Endothelial cell (in vitro differentiated cells): ENCODE measurements around the gene CHST11. TPM values are rescaled to one million over a fixed set of nuclear protein-coding genes. Genes with fewer than 3 reads are reported as not detected.

Experiments used
- DNase-seq: peaks from one replicate; pipeline ENCODE4 v3.0.0; 2021; ENCODE audit warnings: low spot score
- H3K27ac Mint-ChIP-seq: one replicate; pipeline ENCODE4 v1.8.0; 2021; ENCODE audit warnings: mixed read lengths, inconsistent platforms; ENCODE audit not compliant: unreplicated experiment
- H3K27me3 Mint-ChIP-seq: one replicate; pipeline ENCODE4 v1.8.0; 2021; ENCODE audit warnings: mild to moderate bottlenecking, moderate library complexity, mixed read lengths, inconsistent platforms; ENCODE audit not compliant: unreplicated experiment
- H3K36me3 Mint-ChIP-seq: one replicate; pipeline ENCODE4 v1.8.0; 2021; ENCODE audit warnings: mild to moderate bottlenecking, low read depth, mixed read lengths, inconsistent platforms; ENCODE audit not compliant: unreplicated experiment
- H3K4me1 Mint-ChIP-seq: one replicate; pipeline ENCODE4 v1.8.0; 2021; ENCODE audit warnings: mild to moderate bottlenecking, mixed read lengths, inconsistent platforms; ENCODE audit not compliant: unreplicated experiment
- H3K4me3 Mint-ChIP-seq: one replicate; pipeline ENCODE4 v1.8.0; 2021; ENCODE audit warnings: mild to moderate bottlenecking, mixed read lengths, inconsistent platforms; ENCODE audit not compliant: unreplicated experiment
- H3K9me3 Mint-ChIP-seq: one replicate; pipeline ENCODE4 v1.8.0; 2021; ENCODE audit warnings: mixed read lengths, inconsistent platforms; ENCODE audit not compliant: unreplicated experiment
- CTCF ChIP-seq: fragments of 200-600 bp; sonication (generic); IDR thresholded peaks from one replicate; pipeline ENCODE4 v1.5.0; 2021; ENCODE audit warnings: antibody characterized with exemption; ENCODE audit not compliant: unreplicated experiment
- total RNA-seq: library from RNA; stranded (reverse); fragmentation: NEBNext Ultra II Directional; extraction: Animal tissue kit (Norgen Biotek cat#: 25700); gene quantifications from one replicate; pipeline ENCODE4 v1.2.1, GENCODE V29; 2021; ENCODE audit not compliant: unreplicated experiment

Gene CHST11
- total RNA-seq, 1 donor from 2014 or later: 11.8 TPM

- no peak for DNase-seq
- H3K36me3 Mint-ChIP-seq: peaks cover 3% of the 10 kb centered on the region
- H3K9me3 Mint-ChIP-seq: no peaks in the 10 kb centered on the region
- peaks cover 17% of the 10 kb centered on the region for H3K4me1 Mint-ChIP-seq
- TF ChIP-seq CTCF: no peak
- H3K27ac Mint-ChIP-seq: no peak overlapping the region
- no peak overlapping the region for H3K4me3 Mint-ChIP-seq
- H3K27me3 Mint-ChIP-seq: peaks cover 4% of the 10 kb centered on the region
Measured at GRCh38 chr12:104546575-104546974, 89.8 kb downstream of the CHST11 start.

- Mint-ChIP-seq H3K27ac (peak overlapping the region; percentile 16), H3K36me3 (peaks cover 3% of the 10 kb centered on the region), H3K27me3 (peaks cover 9% of the 10 kb centered on the region), H3K4me3 (peak overlapping the region; percentile 19), H3K9me3 (no peaks in the 10 kb centered on the region), H3K4me1 (peaks cover 17% of the 10 kb centered on the region)
- no peak for DNase-seq
- TF ChIP-seq CTCF: no peak
Measured at GRCh38 chr12:104547235-104547634, 90.5 kb downstream of the CHST11 start.

- Mint-ChIP-seq H3K36me3 (peaks cover 14% of the 10 kb centered on the region), H3K27me3 (peaks cover 9% of the 10 kb centered on the region), H3K4me1 (peaks cover 17% of the 10 kb centered on the region), H3K4me3 (no peak overlapping the region), H3K27ac (no peak overlapping the region), H3K9me3 (peaks cover 6% of the 10 kb centered on the region)
- DNase-seq: no peak
- TF ChIP-seq CTCF: no peak
Measured at GRCh38 chr12:104549815-104550480, 93.2 kb downstream of the CHST11 start.

DNA sequence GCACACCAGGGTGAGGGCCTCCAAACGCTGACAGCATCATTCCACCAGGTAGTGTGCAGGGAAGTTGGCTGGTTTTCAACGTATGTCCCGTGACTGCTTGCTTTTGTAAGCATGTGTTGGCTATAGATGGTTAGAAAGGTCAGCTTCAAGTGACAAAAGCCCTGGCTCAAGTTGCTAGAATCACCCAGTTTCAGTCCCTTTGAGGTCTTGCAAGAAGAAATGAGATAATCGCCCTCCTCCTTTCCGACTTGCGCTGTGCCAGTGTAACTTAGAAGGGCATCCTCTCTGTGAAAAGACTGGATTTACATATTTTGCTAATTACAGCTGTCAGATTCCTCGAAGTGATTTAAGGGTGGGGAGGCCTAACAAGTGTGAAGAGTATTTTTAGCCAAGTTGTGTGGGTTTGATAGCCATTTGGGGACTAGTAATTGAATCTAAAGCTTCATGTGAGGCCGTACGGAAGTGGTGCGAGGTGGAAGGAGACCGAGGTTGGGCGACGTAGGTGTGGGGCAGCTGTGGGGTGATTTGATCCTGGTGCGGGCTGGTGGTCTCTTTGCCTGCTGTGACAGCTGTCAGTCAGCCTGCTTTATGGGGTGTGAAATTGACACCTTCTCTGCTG, 94.7 kb downstream of the CHST11 start:
- no peak overlapping the region for H3K4me3 Mint-ChIP-seq
- H3K4me1 Mint-ChIP-seq: peaks cover 10% of the 10 kb centered on the region
- no peak for TF ChIP-seq CTCF
- no peak for DNase-seq
- peaks cover 9% of the 10 kb centered on the region for H3K27me3 Mint-ChIP-seq
- no peak overlapping the region for H3K27ac Mint-ChIP-seq
- peaks cover 14% of the 10 kb centered on the region for H3K36me3 Mint-ChIP-seq
- peaks cover 6% of the 10 kb centered on the region for H3K9me3 Mint-ChIP-seq

DNA sequence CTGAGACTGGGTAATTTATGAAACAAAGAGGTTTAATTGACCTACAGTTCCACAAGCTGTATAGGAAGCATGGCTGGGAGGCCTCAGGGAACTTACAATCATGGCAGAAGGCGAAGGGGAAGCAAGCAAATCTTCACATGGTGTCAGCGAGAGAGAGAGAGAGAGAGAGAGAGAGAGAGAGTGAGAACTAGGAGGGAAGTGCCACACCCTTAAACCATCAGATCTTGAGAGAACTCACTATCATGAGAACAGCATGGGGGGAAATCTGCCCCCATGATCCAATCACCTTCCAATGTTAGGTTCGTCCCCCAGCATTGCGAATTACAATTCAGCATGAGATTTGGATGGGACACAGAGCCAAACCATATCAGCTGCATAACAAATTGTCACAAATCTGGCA, 96.7 kb downstream of the CHST11 start:
- Mint-ChIP-seq H3K27me3 (peaks cover 6% of the 10 kb centered on the region), H3K9me3 (peaks cover 6% of the 10 kb centered on the region), H3K4me3 (no peak overlapping the region), H3K4me1 (peaks cover 3% of the 10 kb centered on the region), H3K36me3 (peaks cover 14% of the 10 kb centered on the region), H3K27ac (no peak overlapping the region)
- TF ChIP-seq CTCF: no peak
- no peak for DNase-seq
